ENCODE data around the gene SLC38A9. TPM values are rescaled to one million over a fixed set of nuclear protein-coding genes. Genes with fewer than 3 reads are reported as not detected.

Gene SLC38A9
- total RNA-seq, 1 donor from 2014 or later = 19.3 TPM

DNA sequence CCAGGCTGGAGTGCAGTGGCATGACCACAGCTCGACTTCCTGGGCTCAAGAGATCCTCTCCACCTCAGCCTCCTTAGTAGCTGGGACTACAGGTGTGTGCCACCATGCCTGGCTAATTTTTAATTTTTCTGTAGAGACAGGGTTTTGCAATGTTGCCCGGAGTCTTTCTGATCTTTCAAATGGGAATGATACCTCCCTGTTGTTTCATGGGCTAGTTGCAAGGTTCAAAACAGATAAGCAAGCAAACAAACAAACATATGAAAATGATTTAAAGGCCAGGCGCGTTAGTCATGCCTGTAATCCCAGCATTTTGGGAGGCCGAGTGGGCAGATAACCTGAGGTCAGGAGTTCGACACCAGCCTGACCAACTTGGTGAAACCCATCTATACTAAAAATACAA lies 132.1 kb downstream of the SLC38A9 start:
- H3K27me3 Mint-ChIP-seq (ENCODE audit: low read depth) = no peaks in the 10 kb centered on the region
- no peaks in the 10 kb centered on the region for H3K9me3 Mint-ChIP-seq
- H3K4me3 Mint-ChIP-seq (ENCODE audit: low read depth) = no peak overlapping the region
- intact Hi-C loops (cut with micrococcal nuclease) = no loop called here
- H3K27ac Mint-ChIP-seq = no peak overlapping the region
- DNase-seq (ENCODE audit: low spot score) = no peak
- H3K36me3 Mint-ChIP-seq (ENCODE audit: low read depth) = peaks cover 8% of the 10 kb centered on the region
- peaks cover 65% of the 10 kb centered on the region for H3K4me1 Mint-ChIP-seq (ENCODE audit: low read depth)

DNA sequence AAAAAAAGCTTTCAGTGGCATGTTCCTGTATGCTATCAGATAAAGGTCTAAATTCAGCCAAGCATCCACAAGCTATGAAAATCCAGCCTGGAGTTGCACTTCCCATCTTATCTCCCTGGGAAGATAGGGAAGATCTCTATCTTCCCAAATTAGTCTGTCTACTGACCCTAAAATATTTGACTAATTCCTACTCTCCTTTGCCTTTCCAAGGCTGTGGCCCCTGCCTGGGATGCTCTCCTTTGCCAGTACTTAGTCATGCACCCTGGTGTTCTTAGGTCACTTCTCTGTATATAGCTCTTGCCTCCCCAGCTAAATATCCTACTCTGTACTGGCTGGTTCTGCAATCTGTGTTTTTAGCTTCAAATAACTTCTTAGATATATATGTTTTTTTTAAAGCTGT lies 133.4 kb downstream of the SLC38A9 start:
- H3K36me3 Mint-ChIP-seq (ENCODE audit: low read depth) = peaks cover 8% of the 10 kb centered on the region
- intact Hi-C loops (cut with micrococcal nuclease) = no loop called here
- no peaks in the 10 kb centered on the region for H3K27me3 Mint-ChIP-seq (ENCODE audit: low read depth)
- DNase-seq (ENCODE audit: low spot score) = no peak
- no peaks in the 10 kb centered on the region for H3K9me3 Mint-ChIP-seq
- H3K4me1 Mint-ChIP-seq (ENCODE audit: low read depth) = peaks cover 56% of the 10 kb centered on the region
- peak overlapping the region; percentile 38 for H3K4me3 Mint-ChIP-seq (ENCODE audit: low read depth)
- H3K27ac Mint-ChIP-seq = peak overlapping the region; percentile 79

DNA sequence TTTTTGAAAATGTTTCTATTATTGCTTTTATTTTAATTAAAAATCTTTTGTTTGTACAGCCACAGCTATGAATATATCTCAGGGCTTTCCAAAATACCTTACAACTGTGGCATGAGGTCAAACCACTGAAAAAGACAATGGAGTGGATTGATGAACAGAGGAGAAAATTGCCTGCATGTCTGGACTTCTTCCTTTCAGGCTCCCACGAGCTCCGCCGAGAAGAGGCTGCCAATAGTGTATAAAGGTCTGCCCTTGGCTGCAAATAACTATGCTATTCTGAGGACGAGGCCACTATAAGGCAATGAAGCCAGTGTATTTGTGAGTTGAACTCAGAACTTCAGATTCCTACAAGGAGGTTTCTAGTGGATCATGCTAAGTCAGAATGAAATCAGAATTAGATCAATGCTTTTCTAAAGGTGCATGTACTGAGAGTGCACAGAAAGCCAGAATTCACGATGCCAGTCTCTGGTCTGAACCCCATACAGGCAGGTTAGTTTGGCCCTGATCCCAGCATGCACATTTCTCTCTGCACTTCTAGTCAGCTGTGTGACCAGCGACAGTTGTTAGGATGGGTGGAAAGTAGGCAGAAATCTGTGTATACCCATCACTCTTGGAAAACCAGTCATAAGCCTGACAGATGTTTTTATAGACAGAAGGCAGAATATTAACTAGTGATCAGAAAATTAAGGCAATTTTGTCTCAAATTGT lies 134.6 kb downstream of the SLC38A9 start:
- no peak for DNase-seq (ENCODE audit: low spot score)
- no peak overlapping the region for H3K4me3 Mint-ChIP-seq (ENCODE audit: low read depth)
- no peaks in the 10 kb centered on the region for H3K27me3 Mint-ChIP-seq (ENCODE audit: low read depth)
- no peaks in the 10 kb centered on the region for H3K9me3 Mint-ChIP-seq
- H3K36me3 Mint-ChIP-seq (ENCODE audit: low read depth) = peaks cover 8% of the 10 kb centered on the region
- H3K27ac Mint-ChIP-seq = peak overlapping the region; percentile 65
- peaks cover 48% of the 10 kb centered on the region for H3K4me1 Mint-ChIP-seq (ENCODE audit: low read depth)
- intact Hi-C loops (cut with micrococcal nuclease) = loop anchor here (2.0 kb wide), 1 partner anchor 13 kb away; no protein-coding TSS in a partner anchor

DNA sequence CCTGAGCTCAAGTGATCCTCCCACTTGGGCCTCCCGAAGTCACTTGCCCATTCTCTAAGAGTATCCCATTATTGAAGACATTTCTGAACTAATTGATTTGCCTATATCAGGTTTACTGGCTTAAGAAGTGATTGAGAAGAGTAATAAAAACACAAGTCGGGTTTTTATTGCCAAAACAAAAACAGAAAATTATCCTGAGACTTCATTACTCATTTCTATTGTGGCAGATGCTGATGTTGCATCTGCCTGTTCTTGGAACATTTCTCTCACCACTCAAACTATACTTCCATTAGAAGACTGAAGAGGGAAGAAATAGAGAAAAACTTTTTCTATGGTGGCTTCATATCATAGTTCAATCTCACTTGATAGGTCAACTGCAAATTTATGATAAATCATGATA lies 135.5 kb downstream of the SLC38A9 start:
- Mint-ChIP-seq H3K4me1 (ENCODE audit: low read depth) (peaks cover 48% of the 10 kb centered on the region), H3K27me3 (ENCODE audit: low read depth) (no peaks in the 10 kb centered on the region), H3K9me3 (no peaks in the 10 kb centered on the region), H3K36me3 (ENCODE audit: low read depth) (peaks cover 8% of the 10 kb centered on the region), H3K27ac (peak overlapping the region; percentile 78), H3K4me3 (ENCODE audit: low read depth) (peak overlapping the region; percentile 7)
- intact Hi-C loops (cut with micrococcal nuclease) = loop anchor here (2.0 kb wide), 1 partner anchor 14 kb away; no protein-coding TSS in a partner anchor
- no peak for DNase-seq (ENCODE audit: low spot score)

Other genes with a start within 250 kb of the SLC38A9 start
- 49.6 and 52.1 TPM in 2 replicates for gene PLPP1, start 177.4 kb downstream of the SLC38A9 start, total RNA-seq
- gene DDX4, start 25.7 kb upstream of the SLC38A9 start, total RNA-seq = 0.09 TPM in 1 of 2 replicates, not detected in the other
- gene IL31RA, start 139.0 kb upstream of the SLC38A9 start, total RNA-seq = not detected in 2 replicates